ENCODE measurements around the gene HMGCS2.
A peak's percentile ranks its signal among the peaks of the same experiment; 100 is the strongest.

HMGCS2 gene

DNA sequence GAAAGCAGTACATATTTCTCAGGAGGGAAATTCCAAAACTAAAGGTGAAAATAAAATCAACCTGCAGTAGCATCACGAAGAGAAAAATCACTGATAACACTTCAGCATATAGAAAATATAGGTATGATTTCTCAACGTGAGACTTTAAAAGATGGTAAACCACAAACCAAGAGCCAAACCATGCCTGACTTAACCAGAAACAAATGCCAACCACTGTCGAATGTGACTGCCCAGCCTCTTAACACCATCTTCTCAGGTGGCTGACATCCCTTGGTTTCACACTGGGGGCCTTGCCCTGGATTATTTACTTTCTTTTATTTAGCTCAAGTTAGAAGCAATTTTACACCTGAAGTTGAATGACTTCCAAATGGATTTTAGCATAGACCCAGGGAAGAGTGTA, 10.1 kb downstream of the HMGCS2 start:
- no peak for DNase-seq (ENCODE audit: low spot score)

DNA sequence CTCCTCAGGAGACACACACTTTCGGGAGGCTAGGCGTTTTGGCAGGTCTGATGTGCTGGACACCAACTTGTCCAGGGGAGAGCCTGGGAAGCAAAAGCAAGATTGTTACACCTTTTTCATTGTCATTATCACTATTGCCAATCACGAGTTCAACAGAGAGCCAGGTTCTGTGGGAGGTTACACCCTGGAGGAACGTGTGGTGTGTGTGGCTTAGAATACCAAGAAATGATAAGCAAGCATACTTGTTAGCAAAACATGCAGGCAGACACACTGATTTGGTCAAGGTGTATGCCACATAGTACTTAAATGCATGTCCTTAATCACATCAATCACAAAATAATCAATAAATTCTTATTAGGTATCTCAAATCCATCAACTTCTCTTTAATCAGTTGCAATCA, 16.1 kb downstream of the HMGCS2 start:
- no peak for DNase-seq (ENCODE audit: low spot score)

DNA sequence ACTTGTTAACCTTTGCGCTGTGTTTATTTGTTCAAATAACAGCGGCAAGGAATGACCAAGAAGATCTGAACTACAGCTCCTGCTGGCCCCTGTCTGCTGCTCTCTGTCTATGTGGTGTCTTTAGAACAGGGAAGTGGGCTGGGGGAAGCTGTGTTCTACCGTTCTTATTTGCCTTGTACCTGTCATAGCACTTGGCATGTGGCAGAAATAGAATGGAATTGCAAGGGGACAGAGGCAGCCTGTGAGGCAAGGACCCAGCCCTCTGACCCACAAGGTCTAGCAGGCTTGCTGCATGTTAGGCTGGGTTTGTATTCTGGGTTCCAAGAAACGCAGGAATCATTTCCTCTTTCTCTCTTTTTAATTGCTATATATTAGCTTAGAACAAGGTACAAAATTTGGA, 20.7 kb downstream of the HMGCS2 start:
- DNase-seq (ENCODE audit: low spot score): no peak

DNA sequence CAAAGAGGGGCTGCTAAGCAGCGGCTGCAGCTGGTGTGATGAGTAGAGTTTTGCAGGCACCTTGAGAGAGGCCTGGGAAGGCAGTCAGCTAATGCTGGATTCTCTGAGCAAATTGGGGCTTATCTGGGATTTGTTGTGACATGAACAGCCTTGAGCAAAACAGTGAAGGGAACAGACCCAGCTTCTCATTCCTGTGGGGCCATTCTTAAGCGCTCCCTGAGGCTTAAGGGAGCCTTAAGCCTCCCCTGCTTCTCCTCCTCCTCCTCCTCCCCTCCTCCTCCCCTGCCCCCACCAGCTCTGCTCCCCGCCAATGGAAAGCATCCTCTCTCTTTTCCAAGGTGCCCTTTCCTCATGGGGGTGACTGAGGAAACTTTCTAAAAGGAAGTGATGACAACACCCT, 21.3 kb downstream of the HMGCS2 start:
- DNase-seq (ENCODE audit: low spot score): peak; percentile 52

DNA sequence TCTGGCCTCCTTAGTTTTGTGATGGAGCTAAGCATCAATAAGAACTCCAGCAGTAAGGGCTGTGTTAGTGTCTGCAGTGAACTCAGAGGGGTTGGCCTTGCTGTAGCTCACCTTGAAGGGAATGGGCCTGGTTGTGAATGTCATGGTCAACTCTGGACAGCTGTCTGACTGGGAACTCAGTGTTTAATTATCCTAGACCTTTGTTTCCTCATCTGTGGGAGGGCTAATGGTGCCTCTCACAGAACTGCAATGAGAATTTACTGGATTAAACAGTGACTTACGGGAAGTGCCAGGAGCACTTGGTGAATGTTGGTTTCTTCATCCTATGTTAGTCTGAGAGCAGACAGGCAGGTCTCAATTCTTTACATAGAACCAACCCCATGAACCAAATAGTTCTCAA, 23.7 kb downstream of the HMGCS2 start:
- no peak for DNase-seq (ENCODE audit: low spot score)

DNA sequence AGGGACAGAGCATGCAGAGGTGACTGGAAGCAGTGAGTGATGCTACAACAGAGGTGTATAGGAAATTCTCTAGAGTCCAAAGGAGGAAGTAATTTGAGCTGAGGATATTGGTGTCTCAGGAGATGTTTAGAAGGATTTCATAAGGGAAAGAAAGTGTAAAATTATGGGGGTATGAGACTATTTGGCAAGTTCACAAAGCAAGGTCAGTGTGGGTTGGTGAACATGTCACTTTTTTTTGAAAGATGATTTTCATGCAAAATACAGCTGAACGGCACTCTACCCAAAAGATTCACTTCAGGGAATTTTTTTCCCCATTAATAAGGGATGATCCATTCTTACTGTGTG, 24.1 kb downstream of the HMGCS2 start:
- no peak for DNase-seq (ENCODE audit: low spot score)

DNA sequence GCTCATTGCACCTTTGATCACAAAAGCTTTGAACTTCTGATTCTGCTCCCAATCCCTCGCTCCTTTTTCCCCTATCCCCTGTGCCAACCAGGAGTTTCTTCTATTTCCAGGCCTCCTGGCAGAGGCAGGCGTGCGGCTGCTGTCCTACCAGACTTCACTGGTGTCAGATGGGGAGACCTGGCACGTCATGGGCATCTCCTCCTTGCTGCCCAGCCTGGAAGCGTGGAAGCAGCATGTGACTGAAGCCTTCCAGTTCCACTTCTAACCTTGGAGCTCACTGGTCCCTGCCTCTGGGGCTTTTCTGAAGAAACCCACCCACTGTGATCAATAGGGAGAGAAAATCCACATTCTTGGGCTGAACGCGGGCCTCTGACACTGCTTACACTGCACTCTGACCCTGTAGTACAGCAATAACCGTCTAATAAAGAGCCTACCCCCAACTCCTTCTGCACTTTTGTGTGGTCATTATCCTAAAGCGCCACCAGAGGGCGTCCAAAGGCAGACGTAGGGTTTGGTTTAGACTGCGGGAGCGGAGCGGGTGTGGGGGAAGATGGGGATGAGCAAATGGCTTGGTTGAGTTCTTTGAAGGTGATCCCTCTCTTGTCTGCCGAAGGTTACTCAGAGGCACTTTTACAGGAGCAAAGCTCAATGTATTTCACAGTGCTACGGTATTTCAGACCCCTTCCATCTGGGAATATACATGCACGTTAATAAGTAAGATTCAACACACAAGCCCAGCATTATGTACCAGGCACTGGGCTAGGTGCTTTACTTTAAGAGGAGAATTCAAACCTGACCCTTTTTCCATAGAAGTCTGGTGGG, 24.7 kb downstream of the HMGCS2 start:
- DNase-seq (ENCODE audit: low spot score): peak; percentile 69

DNA sequence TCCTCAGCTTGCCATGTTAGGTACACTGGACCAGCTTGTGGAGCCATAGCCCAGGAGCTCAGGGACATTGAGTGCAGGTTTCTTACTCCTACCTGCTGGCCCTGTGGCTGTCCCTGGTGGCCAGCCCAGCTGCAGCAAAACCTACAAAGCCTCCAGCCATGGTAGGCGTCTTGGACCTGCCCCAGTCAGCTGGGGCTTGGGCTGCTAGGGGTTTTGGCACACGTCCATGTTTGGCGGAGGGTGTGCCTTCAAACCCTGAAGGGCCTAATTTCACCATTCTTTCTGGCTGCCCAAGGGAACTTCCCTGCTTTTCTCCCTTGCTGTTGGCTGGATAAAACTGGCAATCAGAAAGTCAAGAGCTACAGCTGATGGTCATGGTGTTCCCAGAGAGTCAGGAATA, 25.4 kb downstream of the HMGCS2 start:
- no peak for DNase-seq (ENCODE audit: low spot score)

DNA sequence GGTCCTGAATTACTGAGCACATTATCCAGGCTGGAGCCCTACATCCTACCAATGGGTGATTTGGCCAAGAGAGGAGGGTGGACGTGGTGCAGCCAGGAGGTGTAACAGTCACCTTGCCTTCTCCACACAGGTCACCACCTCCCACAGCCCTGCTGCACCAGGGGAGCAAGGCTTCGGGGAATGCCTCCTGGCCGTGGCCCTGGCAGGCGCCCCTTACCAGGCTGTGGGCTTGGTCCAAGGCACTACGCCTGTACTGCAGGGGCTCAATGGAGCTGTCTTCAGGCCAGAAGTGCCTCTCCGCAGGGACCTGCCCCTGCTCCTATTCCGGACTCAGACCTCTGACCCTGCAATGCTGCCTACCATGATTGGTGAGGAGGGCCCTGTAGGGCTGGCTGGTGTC, 26.0 kb downstream of the HMGCS2 start:
- no peak for DNase-seq (ENCODE audit: low spot score)

DNA sequence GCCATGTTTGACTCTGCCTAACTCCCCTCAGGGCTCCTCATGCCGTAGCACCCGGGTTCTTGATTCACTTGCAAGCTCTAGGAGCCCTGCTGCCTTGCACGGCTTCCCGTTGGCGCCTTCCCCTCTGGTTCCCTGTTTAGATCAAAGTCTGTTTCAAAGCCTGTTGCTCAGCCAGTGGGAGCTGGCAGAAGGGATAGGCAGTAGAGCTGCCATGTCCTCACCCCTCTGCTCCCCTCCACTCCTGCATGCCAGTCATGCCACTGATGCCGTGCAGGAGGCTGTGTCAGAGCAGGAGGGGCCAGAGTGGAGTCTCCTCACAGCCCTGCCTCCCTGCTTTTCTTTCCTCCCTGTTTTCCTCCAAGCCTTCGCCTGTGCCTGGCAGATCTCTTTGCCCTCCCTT, 26.5 kb downstream of the HMGCS2 start:
- DNase-seq (ENCODE audit: low spot score): no peak

DNA sequence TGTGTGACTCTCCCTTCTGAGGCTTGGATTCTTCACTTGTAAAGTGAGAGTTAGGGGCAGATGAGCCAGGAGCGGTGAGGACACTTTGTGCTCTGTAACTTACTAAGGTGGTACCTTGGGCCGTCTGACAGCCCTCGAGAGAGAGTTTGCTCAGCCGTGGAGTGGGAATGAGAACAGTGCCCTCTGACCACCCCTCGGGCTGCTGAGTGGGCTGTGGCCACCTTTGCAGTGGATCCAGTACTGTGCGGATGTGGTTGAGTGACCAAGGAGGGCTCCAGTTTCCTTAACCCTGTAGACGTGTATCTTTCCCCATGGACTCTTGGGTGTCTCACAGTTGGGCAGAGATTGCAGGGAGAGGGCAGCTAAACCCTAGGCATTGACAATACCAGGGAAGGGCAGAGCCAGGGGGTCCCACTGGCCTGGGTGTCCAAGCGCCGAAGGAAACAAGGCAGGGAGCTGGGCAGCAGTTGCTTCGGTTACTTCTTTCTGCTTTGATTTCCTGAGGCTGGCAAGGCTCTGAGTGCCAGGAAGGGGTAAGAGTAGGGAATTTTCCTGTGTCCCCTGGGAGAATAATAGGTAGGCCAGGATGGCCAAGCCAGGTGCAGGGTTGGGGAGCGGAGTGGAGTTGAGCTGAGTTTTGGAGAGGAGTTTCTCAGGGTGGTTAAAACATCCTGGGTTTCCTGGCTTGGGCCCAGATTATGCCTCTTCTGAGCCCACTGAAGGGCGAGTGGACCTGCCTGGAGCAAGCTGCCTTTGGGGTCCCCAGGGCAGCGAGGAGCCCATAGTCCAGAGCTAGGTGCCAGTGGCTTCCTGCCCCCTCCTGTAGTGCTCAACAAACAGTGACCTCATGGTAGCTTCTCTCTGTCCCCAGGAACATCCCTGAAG, 27.6 kb downstream of the HMGCS2 start:
- DNase-seq (ENCODE audit: low spot score): no peak

DNA sequence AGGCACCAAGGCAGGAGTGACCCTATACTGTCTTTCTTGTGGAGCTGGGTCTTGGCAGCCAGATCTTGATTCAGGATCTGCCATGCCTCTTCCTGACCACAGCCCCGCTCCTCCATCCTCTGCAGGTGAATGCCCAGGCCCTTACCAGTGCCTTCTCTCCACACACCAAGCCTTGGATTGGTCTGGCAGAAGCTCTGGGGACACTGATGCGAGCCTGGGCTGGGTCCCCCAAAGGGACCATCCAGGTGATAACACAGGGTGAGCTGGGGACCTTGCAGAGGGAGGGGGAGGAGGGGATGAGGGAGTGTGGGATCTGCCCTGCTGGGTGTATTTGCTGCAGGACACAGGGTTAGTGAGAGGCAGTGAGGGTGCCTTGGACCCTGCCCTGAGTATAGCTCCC, 28.4 kb downstream of the HMGCS2 start:
- DNase-seq (ENCODE audit: low spot score): no peak

DNA sequence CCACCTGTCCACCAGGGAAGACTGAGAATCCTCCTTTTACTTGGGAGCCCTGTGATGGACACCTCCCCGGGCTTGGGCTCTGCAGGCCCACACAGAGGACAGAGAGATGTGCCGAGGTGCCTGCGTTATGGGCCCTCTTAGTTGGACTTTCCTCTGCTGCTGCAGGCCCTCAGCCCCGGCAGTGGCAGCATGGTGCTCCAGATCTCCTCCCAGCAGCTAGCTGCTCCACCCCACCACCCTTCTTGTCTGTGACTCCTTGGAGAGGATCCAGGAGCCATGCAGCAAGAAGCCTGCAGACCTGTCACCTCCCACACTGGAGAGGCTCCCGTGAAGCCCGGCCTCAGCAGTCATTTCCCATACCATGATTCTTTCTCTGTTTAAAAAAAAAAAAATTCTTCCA, 29.6 kb downstream of the HMGCS2 start:
- DNase-seq (ENCODE audit: low spot score): no peak

DNA sequence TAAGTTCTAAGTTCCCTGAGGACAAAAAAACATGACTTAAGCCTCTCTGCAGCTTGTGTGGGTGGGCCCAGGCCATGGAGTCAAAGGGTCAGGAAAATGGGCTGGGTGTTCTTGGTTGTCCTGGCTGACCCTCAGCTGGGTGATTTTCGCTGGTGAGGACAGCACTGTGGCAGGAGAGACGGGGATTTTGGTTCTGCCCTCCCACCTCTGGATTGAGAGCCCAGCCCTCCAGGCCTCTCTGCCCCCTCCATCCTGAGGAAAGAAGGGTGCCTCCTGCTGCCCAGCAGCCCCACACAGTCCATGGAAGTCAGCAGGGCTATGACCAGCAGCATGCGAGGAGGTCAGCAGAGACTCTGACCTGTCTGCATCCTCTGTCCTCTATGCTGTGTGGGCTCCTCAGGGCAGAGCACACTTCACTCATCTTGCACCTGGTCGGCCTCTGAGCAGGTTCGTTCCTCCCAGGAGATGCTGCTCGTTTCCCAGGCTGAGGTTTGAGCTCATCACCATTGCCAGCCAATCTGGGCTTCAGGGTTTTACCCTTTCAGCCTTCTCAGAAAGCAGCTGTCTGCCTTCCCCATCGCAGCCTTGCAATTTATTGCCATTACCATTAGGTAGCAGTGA, 30.5 kb downstream of the HMGCS2 start:
- no peak for DNase-seq (ENCODE audit: low spot score)

DNA sequence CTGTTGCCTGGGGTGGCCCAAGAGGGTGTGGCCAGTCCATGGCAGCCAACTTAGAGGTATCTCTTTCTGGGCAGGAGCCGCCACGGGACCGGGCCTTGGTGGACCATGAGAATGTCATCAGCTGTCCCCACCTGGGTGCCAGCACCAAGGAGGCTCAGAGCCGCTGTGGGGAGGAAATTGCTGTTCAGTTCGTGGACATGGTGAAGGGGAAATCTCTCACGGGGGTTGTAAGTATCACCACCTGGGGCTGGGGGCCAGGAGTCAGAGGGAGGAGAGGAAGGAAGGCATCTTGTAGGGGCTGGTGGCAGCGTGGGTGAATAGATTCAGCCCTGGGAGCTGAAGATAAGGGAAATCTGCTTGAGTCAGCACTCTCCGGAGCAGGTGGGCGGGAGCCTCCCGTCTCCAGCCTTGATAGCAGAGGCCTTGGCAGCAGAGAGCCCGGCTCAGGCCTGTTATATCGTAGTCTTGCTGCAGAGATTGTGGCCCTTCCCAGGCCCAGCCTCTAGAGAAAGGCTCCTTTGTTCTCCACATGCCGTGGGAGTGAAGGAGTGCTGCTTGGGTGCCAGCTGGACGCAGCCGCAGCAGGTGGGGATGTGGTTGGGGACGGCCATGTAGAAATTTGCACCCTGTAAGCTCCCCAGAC, 31.5 kb downstream of the HMGCS2 start:
- no peak for DNase-seq (ENCODE audit: low spot score)

DNA sequence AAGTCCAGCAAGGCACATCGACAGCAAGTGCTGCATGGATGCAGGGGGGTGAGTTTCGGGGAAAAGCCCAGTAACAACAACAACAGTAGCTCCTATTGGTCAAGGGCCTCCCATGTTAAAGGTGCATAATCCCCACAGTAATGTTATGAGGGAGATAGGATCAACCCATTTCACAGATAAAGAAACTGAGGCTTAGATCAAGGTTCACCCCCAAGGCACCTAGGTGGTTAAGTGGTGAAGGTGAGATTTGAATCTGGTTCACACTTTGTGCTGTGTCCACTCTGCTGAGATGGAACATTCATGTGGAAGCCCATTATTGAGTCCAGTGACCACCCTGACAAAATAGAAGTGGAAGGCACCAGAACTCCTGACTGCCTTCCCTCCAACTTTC, 32.1 kb downstream of the HMGCS2 start:
- DNase-seq (ENCODE audit: low spot score): no peak

DNA sequence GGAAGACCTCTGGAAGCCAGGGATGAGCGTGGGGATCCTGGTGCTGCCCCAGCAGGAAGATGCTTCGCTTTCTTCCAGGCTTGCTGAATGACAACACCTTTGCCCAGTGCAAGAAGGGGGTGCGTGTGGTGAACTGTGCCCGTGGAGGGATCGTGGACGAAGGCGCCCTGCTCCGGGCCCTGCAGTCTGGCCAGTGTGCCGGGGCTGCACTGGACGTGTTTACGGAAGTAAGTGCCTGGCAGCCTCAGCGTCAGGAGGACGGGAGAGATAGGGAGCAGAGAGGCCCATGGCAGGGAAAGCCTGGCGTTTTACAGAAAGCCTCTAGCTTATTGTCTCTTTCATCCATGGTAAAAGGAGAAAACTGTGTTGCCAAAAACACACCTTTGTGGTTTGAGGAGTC, 33.5 kb downstream of the HMGCS2 start:
- no peak for DNase-seq (ENCODE audit: low spot score)

DNA sequence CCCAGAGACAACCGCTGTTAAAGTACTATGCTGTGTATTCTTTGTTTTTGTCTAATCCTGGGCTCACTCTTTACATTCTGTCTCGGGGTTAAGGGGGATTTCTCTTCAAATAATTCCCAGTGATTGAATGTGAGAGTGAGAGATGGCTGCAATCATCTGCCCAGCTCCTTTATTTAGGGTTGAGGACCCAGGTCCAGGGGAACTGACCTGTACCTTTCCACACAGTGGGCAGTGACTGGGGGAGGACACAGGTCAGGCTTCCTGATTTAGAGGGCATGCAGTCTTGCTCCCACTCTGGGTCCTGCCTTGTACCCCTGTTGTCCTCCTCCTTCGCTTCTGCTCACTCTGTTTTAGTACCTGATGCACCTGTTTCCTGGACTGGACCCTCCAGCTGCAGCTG, 35.0 kb downstream of the HMGCS2 start:
- no peak for DNase-seq (ENCODE audit: low spot score)

DNA sequence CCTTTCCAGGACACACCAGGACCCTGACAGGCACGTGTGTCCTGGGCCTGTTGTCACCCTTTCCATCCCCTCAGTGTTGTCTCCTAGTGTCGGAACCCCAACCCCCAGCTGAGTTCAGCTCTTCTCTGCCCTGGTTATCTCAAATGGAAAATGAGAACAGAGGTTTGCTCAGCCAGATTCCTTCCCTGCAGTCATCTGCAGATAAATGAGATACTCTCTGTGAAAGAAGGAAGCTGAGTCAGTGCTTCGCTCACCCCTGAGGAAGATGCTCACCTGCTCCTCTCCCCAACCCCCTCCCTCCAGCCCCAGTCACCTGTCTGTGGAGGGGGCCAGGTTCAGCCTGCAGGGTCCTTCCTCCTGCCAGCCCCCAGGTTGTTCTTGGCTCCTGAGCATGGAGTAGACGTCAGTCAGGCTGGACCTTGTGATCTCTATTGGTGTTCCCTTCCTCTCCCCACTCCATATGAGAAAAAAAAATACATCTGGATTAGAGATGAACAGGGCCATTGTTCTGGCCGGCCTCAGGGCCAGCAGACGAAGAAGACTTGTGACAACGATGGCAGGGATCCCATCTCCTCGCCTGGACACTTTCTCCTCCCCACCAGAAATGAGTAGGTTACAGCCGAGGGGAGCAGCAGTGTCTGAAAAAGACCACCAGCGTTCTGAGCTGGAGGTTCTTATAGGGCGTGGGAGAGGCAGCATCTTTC, 36.1 kb downstream of the HMGCS2 start:
- DNase-seq (ENCODE audit: low spot score): no peak

DNA sequence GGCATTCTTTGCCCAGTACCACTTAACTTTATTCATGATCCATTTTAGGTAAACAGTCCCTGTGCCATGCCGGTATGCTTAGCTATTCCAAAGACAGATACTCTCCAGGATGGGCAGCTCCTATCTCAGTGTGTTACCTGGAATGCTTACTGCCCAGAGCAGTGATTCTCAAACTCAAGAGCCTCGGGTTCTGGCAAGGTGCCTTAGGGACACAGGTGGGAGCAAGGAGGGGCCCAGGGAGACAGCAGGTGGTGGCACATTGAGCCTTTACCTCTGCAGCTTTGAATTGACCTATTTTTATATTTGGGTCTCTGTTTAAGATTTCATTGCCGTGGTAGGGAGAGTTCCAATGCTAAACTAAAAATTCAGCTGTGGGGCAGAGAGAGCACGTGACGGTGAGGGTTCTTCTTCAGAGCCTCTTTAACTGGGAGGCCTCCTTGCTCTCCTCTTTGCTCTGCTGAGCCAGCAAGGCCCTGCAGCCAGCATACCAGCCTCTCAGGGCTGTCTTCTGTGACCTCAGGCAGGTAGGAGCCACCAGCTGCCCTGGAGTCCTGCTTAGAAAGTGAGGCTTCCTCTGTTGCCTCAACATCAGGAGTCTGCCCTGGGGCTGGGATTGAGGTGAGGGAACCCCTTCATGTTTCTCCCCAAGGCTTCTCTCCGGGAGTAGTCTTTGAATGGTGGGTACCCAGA, 36.8 kb downstream of the HMGCS2 start:
- DNase-seq (ENCODE audit: low spot score): no peak

DNA sequence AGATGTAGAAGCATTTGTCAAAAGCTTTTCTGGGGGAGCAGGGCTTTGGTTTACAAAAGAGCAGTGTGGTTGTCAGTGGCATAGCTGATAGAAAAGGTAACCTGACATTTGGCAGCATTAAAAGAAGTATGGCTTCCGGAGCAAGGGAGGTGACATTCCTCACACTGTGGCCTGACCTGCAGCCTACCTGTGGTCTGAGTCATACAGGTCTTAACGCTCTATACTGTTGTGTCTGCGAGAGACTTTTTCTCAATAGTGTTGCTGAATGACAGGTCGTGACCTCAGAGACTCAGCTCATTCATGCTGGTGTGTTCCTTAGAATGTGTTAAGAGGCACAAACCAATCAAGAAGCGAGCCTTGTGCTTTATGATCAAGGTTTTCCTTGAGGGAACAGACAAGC, 37.6 kb downstream of the HMGCS2 start:
- DNase-seq (ENCODE audit: low spot score): no peak
